GM21723 (cell line): ENCODE results near the gene PBXIP1.

Experiments
- ATAC-seq: cut with Tn5 transposase; IDR thresholded peaks from one replicate; pipeline ENCODE4 v1.9.1; 2021; ENCODE audit warnings: mild to moderate bottlenecking, moderate library complexity; ENCODE audit not compliant: unreplicated experiment

PBXIP1 gene

DNA sequence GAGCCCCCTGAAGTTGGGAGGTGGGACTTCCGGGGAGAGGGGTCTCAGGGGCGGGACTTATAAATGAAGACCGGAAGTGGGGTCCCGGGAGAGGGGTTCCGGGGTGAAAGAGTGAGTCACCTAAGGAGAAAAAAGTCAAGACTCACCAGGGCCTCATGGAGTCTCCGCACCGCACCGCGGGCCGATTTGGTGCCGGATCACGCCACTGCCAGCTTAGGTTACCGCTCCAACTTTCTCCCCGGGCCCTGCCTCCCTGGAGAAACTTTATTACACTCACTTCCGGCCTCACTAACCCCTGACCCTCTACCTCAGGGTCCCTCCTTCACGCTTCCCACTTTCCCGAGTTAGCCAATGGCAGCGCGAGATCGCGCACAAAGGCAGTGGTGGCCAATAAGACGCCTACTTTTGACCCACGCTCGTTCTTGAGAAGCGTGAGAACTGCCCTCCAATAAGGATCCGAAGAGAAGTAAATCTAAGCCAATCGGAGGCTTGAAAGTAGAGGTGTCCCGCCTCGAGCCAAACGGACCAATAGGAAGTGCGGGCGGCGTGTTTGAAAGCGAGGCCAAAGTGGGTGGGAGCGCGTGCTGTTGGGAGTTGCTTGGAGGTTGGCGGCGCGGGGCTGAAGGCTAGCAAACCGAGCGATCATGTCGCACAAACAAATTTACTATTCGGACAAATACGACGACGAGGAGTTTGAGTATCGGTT is 18.4 kb upstream of the PBXIP1 start, which contains the start of gene CKS1B:
Gene CKS1B (plus strand): TSS at position 580 of the 706 bp plus-strand sequence. CDS start 65 bp downstream, at position 645.
- ATAC-seq = peak; percentile 75

DNA sequence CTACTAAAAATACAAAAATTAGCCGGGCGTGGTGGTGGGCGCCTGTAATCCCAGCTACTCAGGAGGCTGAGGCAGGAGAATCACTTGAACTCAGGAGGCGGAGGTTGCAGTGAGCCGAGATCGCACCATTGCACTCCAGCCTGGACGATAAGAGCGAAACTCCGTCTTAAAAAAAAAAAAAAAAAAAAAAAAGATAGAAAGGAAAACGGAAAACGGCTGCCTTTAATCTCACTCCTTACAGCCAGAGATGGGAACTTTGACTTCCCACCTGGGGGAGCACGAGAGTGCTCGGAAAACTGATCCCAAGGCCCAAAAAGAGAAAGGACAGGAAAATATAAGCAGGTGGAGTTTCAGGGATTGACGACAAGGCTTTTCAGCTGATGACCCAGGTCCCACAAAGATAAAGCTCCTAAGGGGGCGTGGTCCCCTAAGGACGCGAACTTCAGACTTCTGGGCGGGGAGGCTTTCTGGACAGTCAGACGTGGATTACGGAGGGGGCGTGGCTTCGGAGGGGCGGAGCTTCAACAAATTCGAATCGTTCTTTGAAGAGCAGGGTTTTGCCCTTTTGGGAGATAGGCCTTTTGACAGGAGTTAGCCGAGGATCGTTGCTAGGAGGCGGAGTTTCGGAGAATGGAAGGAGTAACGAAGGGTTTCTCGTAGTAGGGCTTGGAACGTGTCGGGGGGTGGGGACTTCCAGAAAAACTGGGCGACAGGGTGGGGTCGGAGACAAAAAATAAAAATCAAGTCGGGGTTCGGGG is 17.6 kb upstream of the PBXIP1 start:
- ATAC-seq = peak; percentile 33

DNA sequence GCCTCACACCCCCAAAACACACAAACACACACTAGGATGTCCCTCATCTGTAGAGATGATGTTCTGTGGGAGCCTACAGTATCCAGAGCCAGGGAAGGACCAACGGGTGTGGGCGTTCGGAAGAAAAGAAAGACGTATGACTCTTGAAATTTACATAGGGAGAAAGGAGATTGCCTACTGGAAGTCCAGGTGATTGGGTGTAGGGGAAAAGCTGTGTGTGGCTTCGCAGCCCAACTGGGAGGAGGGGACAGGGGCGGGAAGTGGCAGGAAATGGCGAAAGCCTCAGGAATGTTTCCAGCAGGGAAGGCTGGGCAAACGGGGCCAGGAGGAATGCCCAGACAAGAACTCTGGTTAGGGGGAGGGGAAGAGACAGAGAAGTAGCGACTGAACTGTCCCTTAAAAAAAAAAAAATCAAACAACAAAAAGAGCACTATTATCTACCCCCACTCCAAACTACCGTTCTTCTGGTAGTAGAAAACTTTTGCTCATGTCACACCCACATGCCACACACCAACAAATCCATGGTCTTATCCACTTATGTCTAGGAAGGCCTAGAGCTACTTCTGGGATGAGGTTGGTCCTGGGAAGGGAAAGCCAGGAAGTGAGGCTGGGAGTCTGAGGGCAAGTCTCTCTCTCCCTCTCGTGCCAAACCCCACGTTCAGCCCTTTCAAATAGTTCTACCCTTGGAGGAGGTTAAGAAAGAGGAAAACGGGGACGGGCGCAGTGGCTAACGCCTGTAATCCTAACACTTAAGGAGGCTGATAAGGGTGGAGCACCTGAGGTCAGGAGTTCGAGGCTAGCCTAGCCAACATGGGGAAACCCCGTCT is 16.8 kb upstream of the PBXIP1 start:
- ATAC-seq = no peak

DNA sequence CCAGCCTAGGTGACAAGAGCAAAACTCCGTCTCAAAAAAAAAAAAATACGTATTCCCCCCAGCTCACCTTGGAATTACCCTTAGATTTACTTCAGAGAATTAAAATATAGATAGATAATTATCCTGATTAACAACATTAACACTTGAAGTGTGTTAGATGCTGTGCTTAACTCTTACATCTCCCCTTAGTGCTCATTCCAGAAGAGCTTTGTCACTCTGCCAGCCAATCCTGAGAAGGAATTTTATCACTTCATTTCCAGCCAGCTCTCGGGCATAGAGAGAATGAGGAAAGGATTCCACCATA is 16.3 kb upstream of the PBXIP1 start:
- no peak for ATAC-seq

DNA sequence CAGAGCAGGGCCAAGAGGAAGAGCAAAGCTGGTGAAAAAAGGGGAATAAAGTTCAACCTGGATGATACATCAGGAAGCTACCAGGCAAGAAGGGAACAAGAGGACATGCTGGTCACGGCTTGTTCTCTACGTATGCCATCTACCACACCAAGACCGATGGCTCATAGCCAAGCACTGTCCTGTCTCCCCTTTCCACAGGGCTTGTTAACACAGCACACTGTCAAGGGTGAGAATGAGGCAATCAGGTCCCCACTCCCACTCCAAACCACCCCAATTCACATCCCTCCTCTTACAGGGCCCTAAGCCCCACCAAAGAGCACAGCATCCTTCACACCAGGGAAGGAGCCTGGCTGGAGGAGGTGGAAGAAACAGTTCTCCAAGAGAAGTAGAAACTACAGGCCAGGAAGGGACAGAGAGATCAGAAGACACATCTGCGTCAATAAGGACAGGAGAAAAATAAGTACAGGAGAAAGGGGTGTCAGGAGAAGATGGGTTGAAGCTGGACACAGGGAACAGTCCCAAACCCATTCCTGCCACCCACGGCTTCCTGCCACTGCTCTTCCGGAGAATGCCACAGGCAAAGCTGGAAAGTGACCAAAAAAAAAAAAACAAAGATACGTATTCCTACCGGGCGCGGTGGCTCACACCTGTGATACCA is 15.6 kb upstream of the PBXIP1 start:
- ATAC-seq = no peak

DNA sequence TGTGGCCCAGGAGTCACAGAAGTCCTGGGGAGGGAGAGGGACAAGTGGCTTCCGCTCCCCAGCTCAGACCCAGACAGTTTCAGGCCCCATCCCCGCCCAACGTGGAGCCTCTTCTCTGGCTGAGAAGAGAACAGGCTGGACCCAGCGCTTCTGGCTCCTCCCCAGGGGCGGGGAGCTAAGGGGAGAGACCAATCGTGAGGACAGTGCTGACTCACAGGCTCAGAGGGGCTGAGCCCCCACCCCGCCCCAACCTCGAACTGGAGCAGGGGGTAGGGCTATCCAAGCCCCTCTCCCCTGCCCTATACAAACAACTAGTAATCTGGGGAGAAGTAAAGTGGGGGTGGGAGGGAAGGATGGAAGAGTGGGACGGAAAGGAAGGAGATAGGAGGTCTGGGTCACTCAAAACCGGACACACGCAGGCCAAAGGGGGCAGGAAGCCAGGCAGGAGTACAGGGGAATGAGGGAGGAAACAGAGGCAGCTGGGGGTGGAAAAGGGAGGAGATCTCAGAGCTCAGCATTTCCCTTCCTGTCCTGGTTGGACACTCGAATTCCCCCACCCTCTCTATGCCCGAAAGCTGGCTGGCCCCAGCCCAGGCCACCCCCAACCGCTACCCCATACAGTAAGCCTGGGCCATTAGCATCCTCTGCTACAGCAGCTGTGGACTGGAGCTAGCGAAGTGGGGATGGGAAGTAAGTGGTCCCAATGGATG is 14.9 kb upstream of the PBXIP1 start, which contains the start of gene SHC1:
Gene SHC1 (minus strand): TSS at position 117 of the 710 bp plus-strand sequence. CDS start 221 bp downstream, outside the sequence.
- ATAC-seq = no peak

DNA sequence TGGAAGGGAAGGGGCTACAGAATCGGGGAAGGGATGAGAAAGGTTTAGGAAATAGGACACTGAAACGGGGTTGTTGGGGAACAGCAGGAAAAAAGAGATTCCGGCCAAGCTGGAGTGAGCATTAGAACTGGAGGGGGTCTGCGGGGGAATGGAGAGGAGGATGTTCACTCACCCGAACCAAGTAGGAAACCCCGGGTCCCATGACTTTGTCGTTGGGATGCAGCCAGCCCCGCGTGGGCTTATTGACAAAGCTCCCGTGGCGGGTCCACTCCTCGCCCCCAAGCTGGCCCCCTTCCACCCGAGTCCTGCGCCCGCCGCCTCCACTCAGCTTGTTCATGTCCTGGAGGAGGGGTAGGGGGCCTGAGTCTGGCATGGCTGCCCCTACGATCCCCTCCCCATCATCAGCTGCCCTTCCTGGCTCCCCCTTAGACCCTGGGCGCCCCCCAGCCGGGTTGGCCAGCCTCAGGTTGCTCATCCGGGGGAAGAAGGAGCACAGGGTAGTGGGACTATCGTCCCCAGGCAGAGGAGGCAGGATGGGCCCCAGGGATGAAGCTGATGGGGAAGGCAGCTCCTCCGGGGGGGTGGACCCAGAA is 14.1 kb upstream of the PBXIP1 start:
- ATAC-seq = no peak

DNA sequence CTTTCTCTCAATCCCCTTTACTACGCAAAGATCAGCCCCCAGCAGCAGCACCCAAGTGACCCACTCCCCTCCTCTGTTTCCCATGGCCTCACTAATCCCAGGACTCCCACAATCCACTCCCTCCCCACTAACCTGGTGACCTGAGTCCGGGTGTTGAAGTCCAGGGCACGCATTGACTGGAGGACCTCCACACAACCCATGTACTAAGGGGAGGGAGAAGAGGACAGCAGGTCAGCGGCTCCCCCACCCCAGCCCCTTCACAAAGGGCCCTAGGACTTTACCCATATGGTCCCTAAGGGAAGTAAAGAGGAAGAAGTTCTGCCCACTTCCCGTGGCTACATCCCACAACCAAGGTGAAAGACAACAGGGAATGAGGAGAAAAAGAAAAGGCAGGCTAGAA is 13.3 kb upstream of the PBXIP1 start:
- ATAC-seq = no peak

DNA sequence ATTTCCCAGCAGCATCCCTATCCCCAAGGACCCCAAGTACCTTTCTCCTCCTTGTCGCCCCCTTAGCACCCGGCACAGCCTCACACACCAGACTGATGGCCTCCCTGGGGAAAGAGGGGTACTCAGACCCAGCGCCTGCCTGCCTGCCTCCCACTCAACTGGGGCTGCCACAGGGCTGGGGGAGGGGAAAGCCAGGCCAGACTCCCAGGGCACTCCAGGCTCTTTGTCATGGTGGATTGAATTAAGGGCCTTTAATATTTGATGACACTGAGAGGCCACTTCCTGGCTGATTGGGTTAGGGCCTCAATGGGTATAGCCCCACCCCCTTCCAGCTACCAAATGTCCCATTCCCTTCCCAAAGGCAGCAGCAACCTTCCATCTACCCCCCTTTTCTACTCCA is 12.8 kb upstream of the PBXIP1 start:
- ATAC-seq = no peak

DNA sequence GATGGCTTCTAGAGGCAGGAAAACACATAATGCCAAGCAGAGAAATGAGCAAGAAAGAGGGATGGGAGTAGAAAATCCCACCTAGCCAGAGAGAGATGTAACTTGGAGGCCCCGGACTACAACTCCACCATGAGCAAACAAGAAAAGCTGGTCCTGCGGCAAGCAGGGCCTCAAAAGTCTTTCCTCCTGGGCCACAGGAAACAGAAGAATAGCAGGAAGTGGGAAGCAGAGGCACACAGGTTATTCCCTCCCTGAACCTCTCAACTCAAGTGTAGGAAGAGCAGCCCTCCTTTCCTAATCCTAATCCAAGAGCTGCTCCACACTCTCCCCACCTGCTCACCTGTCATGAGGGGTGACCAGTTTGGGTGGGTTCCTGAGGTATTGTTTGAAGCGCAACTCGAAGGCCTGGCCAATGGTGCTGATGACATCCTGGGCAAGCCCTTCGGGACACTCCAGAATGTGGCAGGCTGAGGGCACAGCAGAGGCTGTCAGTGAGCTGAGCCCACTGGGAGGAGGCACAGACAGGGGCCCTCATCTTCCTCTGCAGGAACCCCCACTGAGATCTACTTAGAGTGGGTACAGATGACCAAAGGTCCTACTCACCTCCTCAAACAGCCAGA is 11.5 kb upstream of the PBXIP1 start:
- no peak for ATAC-seq

DNA sequence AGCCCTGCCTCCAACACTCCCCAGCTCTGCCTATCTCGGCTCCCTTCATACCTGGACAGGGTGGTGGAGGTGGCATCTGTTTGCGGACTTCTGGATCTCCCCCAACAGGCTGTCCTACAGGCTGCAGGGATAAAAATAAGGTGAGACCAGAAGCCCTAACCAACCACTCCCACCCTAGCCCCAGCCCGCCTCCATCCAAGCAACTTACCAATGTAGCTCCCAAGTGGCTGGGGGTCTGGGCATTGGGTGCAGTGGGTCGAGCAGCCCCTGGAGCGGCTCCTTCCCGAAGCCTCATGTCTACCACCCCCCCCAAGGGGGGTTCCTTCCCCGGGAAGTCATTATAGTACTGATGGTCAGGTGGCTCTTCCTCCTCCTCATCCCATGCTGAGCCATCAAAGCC is 10.2 kb upstream of the PBXIP1 start:
- no peak for ATAC-seq

DNA sequence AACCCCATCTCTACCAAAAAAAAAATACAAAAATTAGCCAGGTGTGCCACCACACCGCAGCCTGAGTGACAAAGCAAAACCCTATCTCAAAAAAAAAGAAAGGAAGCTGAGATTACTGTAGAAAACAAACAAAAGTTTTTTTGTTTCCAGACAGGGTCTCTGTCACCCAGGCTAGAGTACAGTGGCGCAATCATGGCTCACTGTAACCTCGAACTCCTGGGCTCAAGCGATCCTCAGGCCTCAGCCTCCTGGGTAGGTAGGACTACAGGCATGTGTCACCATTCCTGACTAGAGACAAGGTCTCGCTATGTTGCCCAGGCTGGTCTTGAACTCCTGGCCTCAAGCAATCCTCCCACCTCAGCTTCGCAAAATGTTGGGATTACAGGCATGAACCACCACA is 8.5 kb upstream of the PBXIP1 start:
- ATAC-seq = no peak

DNA sequence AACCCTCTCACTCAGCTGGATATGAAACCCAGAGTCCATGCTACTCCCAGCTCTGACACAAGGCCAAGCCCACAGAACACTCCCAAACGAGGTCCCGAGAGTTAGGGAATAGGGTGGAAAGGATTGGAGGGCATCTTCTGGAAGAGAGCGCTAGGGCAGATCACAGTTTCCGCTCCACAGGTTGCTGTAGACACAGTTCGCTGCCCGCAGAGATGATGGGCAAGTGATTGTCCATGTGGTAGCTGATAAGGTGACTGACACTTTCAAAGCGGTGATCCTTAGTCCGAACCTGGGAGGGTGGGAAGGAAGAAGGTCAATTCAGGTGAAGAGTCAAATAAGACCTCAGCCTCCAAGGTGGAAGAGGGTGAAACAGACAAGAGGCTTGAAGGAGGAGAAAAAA is 7.7 kb upstream of the PBXIP1 start:
- no peak for ATAC-seq

DNA sequence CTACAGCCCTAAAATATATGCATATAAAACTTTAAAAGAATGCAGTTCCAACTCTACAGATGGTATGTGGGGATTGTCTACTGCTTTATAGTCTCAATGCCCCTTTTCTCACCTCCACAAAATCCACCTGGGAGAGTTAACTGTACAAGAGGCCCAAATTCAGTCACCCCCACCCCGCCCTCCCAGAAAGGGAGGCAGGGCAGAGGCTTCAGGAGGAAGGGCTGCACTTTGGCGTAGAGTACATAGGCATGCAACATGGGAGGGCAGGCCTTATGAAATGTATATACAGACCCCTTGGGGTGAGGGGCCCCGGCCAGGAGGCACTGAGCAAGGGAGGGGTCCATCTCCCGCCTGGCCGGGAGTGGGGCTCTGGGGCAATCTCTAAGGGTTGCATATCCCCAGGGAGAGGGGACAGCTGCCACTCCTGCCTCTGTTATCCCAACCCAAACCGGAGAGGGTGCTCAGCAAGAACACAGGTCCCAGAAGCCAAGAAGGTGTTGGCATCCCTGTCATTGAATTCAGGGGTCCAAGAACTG is 7.0 kb upstream of the PBXIP1 start:
- ATAC-seq = no peak

DNA sequence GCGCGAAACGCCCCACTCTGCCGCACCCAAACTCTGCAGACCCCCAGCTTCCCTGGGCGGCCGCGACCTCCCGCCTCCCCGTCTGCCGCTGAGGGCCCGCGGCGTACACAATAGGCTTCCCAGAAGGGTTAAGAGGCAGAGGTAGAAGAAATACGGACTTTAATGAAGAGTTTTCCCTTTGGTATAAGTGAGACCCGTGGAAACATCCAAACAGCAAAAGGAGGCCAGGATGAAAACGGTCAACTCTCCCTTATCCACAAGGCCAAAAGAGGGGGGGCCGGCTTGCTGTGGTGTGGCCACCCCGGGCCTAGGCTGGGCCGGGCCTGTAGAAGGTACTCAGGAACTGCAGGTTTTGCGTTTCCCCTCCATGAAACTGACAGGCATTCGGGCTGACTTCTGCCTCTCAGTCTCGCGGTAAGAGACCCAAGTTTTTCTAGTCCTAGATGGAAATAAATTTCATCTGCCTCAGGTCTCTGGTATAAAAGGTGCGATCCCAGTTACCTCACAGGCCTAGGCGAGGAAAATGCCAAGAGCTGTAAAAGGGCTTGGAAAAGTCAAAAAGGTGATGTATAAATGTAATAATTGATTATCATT is 6.4 kb upstream of the PBXIP1 start:
- peak; percentile 3 for ATAC-seq

DNA sequence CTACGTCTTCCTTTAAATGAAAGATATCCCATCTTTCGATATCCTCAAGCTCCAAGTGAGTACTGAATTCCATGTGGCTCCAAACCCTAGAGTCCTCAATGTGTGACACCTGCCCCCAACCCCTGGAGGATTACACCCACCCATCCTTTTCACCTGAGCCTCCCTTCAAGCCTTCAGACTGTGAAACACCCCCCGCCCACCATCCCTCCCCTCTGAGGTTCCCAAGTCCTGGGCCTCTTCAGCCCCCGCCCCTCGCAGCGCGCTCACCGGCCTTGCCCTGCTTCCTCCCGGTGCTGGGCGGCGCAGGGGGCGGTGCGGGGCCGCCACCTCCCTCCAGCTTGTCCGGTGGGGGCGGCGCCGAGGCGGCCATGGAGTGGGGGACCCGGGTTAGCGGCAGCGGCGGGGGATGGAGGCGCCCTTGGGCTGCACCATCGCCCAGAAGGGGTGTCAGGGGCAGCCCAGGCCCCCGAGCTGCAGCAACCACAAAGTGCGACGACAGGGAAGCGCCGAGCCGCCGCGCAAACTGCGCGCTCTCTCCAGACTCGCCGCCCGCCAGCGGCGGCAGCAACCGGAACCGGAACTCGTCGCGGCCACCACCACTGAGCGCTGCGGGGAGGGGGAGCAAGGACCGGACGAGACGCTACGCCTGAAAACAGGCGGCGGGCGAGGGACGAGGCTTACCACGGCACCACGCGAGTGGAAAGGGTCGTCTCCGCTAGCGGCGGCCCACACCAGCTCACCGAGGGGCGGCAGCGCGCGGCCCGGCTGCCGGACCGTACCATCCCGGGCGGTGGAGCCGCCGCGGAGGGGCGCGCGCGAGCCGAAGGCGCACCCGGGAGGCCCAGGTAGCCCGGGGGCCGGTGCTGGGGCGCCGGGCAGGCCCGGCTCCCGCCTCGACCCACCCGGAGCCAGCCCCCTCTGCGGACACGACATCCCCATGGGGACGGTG is 5.6 kb upstream of the PBXIP1 start, which contains the start of gene PYGO2:
Gene PYGO2 (minus strand): TSS at position 576 of the 949 bp plus-strand sequence. CDS start 206 bp downstream, at position 370.
- ATAC-seq = peak; percentile 74

DNA sequence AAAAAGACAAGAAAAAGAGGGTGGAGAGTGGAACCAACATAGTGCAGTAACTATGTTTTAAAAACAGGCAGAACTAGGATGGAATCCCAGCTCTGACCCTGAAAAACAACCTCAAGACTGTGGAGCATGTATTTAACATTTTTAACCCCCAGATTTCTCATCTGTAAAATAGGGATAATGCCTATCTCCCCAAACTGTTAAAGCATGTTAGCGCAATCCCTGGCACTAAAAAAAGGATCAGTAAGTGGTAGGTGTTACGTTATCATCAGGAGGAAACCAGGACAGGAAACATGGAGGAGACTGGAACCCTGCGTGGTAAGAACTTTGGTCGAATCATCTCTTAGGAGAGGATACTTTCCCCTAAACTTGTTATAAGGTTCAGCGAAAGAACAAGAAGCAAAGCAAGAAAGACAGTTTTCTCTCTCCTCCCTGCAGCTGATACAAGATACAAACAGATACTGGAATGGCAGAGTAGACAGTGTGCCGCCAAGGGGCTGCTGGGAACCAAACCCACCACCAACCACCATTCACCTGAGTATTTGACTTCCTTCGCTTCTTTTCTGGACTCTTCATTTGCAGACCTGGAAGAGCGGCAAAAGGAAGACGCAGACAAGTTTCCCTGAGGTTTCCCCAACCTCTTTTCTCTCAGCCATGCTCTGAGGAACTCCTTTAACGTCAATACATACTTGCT is 4.7 kb upstream of the PBXIP1 start:
- ATAC-seq = no peak
